HEK293T (cell line): ENCODE measurements around the gene NR3C2.

Source experiments
- BHLHE40 ChIP-seq: fragments of 450-650 bp; IDR thresholded peaks from 2 replicates; pipeline ENCODE4 v1.6.1; 2016; ENCODE audit warnings: mild to moderate bottlenecking, moderate library complexity, borderline replicate concordance
- FOXK2 ChIP-seq: fragments of 450-650 bp; IDR thresholded peaks from 2 replicates; pipeline ENCODE4 v1.6.1; 2016; ENCODE audit warnings: mild to moderate bottlenecking
- FOXM1 ChIP-seq: fragments of 450-650 bp; IDR thresholded peaks from 2 replicates; pipeline ENCODE4 v1.6.1; 2017; ENCODE audit warnings: mild to moderate bottlenecking, borderline replicate concordance
- L3MBTL2 ChIP-seq: fragments of 450-650 bp; conservative IDR thresholded peaks from 2 replicates; pipeline ENCODE4 v1.6.1; 2016; ENCODE audit warnings: mild to moderate bottlenecking
- SP1 ChIP-seq: fragments of 450-650 bp; IDR thresholded peaks from 2 replicates; pipeline ENCODE4 v1.6.1; 2017

DNA sequence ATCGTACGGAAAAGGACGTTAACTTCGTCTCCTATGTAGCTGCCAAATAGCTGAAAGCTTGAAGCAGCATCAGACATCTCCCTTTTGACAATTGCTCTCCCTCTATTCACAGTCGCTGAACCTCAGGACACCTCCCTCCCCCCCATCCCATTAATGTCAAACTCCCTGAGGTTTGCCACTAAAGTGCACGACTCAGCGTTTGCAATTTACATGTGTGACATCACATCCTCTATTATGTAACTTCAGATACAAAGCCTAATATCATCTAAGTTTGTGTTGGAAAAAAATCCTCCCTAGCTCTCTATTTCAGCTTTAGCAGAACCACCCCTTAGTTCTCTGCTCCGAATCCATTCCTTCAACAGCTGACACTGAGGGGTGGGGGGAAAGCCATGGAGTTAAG is 5.5 kb upstream of the NR3C2 start:
- TF ChIP-seq SP1, result no peak
- TF ChIP-seq BHLHE40, result no peak
- no peak for TF ChIP-seq L3MBTL2
- TF ChIP-seq FOXK2, result no peak
- no peak for TF ChIP-seq FOXM1
